Spleen (tissue), 7 donors: ENCODE measurements around the gene RPL3.

Experiments used
- CTCF ChIP-seq, 11 experiments: fragments of 200-600 bp in 7 of 11; fragments of 450-650 bp in 4 of 11; sonication (generic) in 4 of 11; IDR thresholded peaks in 8 of 11; conservative IDR thresholded peaks in 3 of 11; 1 replicate in 7 of 11; 2 replicates in 4 of 11; pipeline versions ENCODE4 v1.4.0 to v1.8.0; 2016 to 2021; ENCODE audit warnings: antibody characterized with exemption in 11 of 11, inconsistent platforms in 4 of 11, mild to moderate bottlenecking in 1 of 11
- POLR2A ChIP-seq, 3 donors: fragments of 450-650 bp; IDR thresholded peaks; one replicate each; pipeline ENCODE4 v1.5.1; 2017; ENCODE audit warnings: antibody characterized with exemption in 3 of 3, mild to moderate bottlenecking in 1 of 3
- POLR2AphosphoS5 ChIP-seq, 3 donors: sonication (generic); formaldehyde crosslinking; IDR thresholded peaks; one replicate each; pipeline ENCODE4 v1.5.1; 2017; ENCODE audit warnings: antibody characterized with exemption in 3 of 3
- donor health status: DM: no; HTN: no; CAD: no; lungs with moderate emphysema.
- donor health status: DM: no; HTN: no; CAD: no.
- donor health status: DM: no; HTN: no; CAD: no.

GRCh38 chr22:39292561-39293074 is 26.8 kb downstream of the RPL3 start:
- TF ChIP-seq CTCF (IDR thresholded peaks at IDR 0.05 in 8 of 11, conservative IDR thresholded peaks at IDR 0.05 in 3 of 11) (no peak), POLR2A (IDR thresholded peaks at IDR 0.05) (peak in 1 of 3 donors; percentile 23), POLR2AphosphoS5 (IDR thresholded peaks at IDR 0.05) (peak; percentile 82 to 88 (median 85))
